Pulmonary artery endothelial cell (primary cell): ENCODE measurements around the gene PIWIL4. TPM values are rescaled to one million over a fixed set of nuclear protein-coding genes. Genes with fewer than 3 reads are reported as not detected.
"Not testable (repeated sequence)": the region's sequence is repeated elsewhere in the genome, so short reads cannot be mapped to it uniquely, and the experiment has no call there.

Source experiments
- DNase-seq: peaks from one replicate; pipeline ENCODE4 v3.0.0-alpha.2; 2011; ENCODE audit warnings: low read depth, low spot score
- total RNA-seq: library from RNA; depleted of rRNA; stranded (reverse); fragments of >200 nt; gene quantifications from 2 replicates; pipeline ENCODE4 v1.2.3, GENCODE V29; 2014

The PIWIL4 gene
- total RNA-seq, 1 donor from 2014 or later: 1.1 TPM

DNA sequence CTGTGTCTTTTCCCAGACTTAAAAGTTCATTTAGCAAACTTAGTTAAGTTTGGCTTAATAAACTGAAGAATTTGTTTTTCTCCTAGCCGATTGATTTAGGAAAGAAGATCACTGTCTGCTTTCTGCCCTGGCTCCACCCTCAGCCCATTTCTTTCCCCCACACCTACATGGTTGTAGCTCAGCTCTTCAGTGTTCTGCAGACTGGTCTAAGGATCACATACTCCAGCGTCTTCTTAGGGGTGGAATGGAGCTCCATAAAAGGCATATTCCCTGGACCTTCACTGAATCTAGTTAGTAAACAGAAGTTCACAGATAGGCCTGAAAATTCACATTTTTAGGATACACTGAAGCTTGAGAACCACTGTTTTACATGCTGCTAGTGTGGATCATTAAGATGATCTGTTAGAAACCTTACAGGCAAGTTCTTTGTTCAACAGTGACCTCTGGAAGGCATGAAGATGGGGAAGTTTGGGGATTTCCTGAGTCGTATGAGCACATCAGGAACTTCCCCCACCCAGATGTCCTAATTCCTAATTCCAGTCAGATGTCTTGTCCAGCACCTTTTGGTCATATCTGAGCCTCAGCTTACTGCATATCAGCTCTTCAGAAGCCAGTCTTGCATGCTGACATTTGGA is 16.8 kb downstream of the PIWIL4 start:
- DNase-seq: no peak

DNA sequence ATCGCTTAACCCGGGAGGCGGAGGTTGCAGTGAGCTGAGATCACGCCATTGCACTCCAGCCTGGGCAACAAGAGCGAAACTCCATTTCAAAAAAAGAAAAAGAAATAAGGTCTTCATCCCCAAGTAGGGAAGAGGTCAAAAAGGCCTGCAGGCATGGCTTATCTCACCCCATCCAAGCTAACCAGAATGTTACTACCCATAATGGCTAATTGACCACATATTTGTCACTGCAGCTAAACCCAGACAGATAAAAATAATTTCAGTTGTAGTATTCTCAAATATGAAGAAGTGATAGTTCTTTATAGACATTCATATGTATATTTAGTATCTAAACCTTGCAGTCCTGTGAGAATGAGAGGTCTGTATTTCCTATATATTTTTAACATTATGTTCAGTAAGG is 17.8 kb downstream of the PIWIL4 start:
- no peak for DNase-seq

DNA sequence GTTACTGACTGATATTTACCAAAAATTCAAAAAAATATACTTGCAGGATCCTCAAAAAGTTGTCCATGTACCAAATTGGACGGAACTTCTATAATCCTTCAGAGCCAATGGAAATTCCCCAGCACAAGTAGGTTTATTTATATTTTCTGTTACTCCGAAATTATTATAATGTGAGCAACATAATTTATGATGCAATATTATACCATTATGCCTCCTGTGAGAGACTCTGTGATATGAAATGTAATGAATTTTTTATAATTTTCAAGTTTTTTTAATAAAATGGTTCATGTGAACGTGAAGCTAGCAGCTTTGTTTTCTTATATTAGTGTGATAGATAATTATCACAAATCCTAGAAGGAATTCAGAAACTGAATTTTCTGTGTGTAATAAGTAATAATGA is 18.2 kb downstream of the PIWIL4 start:
- no peak for DNase-seq

DNA sequence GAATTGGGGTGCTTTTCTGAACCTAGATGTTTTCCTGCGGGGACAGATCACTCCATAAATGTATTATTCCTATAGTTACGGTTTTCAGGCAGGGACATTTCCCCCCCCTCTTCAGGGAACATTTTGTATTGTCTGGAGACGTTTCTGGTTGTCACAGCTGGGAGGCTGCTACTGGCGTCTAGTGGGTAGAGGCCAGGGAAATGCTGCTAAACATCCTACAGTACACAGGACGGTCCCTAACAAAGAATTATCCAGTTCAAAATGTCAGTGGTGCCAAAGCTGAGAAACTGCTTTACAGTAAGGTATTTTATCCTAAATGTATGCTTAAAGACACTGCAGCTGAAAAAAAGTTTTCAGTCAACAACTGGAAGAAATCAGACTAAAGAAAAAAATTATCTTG is 19.4 kb downstream of the PIWIL4 start:
- DNase-seq: no peak

DNA sequence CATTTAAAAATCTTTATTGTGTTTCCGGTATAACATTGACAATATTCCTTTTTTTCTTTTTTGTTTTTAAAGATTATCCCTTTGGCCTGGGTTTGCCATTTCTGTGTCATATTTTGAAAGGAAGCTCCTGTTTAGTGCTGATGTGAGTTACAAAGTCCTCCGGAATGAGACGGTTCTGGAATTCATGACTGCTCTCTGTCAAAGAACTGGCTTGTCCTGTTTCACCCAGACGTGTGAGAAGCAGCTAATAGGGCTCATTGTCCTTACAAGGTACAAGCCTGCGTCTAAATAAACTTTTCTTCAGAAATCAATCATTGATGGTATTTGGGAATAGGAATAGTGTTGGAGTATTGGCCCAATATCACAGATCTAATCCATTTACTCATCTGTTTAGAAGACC is 19.8 kb downstream of the PIWIL4 start:
- no peak for DNase-seq

DNA sequence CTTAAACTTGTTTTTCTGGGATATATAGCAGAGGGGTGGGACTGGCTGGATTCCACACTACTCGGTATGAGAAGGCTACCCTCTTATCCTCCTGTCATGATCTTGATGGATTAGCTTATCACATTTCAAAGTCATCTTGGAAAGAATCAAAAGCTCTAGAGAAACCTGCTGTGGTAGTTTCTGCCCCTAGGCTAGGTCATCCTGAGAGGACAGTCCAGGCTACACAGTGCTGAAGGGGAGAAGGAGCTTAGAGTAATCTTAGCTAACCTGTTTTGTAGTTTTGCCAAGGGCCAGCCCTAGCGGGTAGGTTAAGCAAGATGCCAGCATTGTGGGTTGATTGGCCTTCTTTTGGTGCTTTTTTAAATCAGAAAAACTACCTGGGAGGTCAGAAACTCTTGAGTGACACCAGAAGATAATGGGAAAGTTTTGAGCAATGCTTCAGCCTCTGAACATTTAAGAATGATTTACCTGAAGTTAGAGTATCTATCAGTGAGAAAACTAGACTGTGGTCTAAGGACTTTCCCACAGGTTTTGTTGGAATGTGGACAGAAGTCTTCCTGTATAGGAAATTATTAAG is 21.3 kb downstream of the PIWIL4 start:
- DNase-seq: no peak

DNA sequence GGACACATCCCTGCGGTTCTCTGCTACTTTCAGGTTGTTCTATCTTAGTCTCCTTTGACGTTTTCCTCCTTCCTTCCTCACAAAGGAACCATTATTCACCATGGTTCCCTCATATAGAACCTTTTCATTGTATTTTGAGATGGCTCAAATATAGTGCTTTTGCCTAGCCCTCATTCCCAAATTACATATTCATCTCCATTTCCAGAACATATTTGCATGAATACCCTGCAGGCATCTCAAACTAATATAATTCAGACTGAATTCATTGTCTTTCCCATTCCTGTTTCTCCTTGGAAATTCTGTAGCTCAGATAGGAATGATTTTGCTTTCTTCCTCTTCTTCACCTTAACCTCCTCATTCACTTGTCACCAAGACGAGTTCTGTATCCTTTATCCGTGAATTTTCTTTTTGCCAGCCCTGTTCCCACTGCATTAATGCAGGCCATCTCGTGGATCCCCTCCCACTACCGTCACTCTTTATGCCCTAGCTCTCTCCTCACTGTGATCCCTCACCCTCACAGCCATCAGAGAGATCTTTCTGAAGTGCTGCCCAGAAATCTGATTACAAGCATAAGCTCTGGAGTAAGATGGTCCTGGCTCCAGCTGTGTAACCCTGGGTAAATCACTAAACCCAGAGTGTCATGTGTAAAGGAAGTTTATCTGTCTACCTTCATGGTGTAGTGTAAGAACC is 23.3 kb downstream of the PIWIL4 start:
- no peak for DNase-seq

DNA sequence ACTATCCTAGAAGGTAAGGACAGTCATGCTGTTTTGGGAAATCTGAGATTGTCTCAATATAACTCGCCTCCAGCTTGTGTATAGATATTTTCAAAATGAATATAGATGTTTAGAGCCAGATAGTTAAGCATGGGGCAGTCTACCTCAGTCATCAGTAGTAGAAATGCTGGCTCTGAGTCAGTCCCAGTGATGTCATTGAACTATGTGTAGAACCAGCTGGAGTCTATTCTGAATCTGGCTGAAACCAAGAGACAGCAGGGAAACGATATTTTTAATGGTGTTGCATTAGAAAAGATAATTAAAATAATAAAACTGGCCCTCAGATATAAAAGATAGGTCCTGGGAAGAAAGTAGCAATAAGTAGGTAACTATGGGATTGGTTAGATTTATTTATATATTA is 25.9 kb downstream of the PIWIL4 start:
- no peak for DNase-seq

DNA sequence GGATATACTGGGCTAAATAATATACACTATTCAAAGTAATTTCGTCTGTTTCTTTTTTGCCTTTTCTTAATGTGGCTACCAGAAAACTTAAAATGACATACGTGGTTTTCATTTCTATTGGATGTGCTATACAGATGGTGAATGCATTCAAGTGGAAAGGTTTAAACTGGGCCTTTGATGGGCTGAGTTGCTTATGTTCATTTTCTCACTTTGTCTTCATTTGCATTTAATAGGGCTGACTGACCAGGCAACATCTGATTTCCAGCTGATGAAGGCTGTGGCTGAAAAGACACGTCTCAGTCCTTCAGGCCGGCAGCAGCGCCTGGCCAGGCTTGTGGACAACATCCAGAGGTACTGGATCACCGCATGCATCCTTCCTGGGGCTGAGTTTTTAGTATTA is 27.9 kb downstream of the PIWIL4 start:
- DNase-seq: no peak

DNA sequence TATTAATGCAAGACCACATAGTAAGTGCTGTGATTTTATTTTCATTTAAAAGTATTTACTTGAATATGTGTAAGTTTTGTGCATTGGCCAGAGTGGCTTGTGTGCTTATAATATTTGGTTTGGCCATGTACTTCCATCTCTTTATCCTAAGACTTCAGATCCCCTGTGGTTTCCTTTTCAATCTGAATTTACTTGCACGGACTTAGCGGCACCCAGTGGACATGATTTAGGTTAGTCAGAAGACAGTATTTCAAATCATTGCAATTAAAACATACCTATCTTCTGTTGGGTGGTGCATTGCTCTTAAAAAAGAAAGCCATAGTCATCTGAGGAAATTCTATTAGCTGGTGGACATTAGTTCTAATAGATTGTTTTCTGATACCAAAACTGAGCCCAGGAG is 30.7 kb downstream of the PIWIL4 start:
- no peak for DNase-seq

DNA sequence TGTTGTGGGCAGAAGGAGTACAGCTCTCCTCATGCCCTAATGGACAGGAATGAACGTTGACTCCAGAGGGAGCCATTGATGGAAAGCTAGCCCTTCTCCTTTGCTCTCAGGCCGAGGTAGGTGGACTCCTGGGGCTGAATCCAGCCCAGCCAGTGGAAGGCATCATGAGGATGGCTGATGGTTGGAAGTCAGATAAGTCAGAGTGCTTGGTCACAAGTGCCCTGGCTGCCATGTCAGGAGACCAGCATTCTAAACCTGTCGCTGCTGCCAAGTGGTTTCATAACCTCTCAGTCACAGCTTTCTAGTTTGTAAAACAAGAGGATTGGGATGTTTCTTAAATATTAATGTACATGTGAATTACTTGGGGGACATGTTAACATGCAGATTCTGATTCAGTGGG is 32.3 kb downstream of the PIWIL4 start:
- DNase-seq: no peak

DNA sequence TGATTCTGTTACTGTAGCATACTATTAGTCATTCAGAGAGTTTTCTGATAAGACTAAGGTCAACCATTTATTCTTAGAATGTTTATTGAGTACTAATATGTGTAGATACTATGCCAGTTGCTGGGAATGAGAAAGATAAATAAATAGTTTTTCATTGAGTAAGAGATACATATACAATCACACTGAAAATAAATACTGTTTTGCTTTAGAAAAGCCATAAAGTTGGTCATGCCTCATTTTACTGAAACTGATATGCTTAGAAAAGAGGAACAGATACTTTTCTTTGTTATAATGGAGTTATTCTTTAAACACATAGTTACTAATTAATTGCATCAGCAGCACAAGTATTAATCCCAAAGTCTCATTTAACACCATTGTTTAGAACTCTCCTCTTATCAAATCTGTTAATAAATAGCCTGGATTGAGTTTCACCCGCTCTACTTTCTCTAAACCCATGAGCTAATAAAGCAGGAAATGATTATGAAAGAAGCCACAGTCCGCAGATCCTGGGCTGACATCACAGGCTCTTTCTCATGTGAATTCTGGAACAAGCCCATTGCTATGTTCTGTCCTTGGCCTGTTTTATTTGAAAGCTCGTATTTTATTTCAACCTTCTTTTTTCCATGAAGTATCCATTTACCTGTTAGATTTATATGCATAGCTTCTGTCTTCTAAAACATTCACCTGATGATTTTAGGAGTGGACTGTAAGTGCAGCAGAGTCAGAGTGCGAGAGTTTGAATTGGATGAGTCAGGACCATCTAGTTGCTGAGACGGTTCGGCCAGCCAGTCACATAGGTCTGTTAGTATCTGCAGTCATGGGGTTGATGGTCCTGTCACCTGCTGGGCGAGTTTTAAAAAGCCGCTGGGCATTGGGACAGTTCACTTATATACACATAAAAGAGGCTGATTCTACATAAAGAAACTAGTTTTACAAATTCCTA is 35.5 kb downstream of the PIWIL4 start:
- peak; percentile 43 for DNase-seq

DNA sequence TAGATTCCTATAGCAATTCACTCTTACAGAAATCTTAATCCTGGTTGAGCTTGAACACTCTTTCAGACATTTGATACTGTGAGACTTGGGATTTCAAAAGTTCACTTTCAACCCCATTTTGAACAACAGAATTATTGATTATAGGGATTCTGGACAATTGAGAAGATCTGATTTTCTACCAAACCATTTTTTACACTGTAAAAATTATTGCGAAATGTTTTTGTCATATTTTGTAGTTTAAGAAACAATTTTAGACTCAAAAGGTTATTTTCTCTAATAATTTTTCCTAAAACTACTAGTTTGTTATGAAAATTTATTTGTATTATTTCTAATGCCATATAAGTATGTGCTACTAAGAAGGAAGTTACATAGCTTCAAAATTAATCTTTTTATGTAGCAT is 36.4 kb downstream of the PIWIL4 start:
- no peak for DNase-seq

DNA sequence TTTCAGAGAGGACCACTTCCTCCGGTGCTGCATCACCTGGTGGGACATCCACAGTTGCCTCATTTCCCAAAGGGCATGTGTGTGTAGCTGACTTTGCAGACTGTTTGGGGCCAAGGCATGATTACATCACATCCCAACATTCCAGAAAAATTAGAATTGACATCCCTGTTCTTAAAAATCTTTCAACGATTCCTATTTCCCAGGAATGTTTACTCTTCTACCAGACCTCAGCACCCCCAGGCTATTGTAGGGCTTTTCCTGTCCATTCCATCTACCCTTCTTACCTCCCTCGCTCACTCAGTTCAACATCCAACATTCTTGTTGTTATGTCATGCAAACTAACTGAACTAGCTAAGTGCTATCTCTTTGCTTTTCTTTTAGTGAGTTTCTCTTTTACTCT is 37.3 kb downstream of the PIWIL4 start:
- DNase-seq: no peak

DNA sequence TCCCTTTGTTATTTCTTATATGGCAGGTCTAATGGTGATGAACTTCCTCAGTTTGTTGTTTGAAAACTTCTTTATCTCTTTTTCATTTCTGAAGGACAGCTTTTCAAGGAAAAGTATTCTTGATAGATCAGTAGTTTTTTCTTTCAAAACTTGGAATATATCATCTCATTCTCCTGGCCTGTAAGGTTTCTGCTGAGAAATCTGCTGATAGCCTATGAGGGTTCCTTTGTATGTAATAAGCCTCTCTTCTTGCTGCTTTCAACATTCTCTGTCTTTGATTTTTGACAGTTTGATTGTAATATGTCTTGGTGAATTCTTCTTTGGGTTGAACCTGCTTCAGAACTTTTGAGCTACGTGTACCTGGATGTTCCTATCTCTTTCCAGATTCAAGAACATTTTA is 46.0 kb downstream of the PIWIL4 start:
- no peak for DNase-seq

DNA sequence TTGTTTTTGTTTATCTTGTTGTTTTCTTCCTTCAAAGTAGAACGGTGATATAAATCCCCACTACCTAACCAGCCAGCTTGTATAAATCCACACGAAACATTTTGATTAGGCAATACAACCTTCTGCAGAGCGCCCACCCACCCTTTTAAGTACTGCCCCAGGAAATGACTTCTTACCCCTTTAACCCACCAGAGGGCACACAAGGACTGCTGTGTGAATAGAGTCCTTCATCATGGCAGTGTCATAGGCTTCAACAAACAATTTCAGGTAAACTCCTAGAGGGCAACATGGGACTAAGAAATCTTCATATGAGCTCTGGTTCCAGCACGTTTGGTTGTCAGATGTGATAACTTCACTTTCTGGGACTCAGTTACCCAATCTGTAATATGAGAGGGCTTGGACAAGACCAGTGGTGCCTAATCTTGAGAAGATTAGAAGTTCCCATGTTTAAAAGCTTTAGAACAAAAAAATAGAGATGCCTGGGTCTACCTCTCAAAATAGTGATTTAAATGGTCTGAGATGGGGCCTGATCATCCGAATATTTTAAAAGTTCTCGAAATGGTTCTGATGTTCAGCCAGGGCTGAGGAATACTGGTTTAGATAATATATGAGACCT is 56.1 kb downstream of the PIWIL4 start:
- peak; percentile 60 for DNase-seq

DNA sequence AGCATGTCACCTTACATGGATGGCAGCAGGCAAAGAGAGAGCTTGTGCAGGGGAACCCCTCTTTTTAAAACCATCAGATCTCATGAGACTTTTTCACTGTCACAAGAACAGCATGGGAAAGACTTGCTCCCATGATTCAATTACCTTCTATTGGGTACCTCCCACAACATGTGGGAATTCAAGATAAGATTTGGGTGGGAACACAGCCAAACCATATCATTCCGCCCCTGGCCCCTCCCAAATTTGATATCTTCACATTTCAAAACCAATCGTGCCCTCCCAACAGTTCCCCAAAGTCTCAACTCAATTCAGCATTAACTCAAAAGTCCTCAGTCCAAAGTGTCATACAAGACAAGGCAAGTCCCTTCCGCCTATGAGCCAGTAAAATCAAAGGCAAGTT is 58.3 kb downstream of the PIWIL4 start:
- DNase-seq: not testable (repeated sequence)

DNA sequence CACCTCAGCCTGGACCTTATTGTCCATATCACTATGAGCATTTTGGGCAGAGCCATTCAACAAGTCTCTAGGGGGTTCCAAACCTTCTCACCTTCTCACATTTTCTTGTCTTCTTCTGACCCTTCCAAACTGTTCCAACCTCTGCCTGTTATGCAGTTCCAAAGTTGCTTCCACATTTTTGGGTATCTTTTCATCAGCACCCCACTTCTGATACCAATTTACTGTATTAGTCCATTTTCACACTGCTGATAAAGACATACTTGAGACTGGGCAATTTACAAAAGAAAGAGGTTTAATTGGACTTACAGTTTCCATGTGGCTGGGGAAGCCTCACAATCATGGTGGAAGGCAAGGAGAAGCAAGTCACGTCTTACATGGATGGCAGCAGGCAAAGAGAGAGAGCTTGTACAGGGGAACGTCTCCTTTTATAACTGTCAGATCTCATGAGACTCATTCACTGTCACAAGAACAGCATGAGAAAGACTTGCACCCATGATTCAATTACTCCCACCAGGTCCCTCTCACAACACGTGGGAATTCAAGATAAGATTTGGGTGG is 59.9 kb downstream of the PIWIL4 start:
- DNase-seq: not testable (repeated sequence)

DNA sequence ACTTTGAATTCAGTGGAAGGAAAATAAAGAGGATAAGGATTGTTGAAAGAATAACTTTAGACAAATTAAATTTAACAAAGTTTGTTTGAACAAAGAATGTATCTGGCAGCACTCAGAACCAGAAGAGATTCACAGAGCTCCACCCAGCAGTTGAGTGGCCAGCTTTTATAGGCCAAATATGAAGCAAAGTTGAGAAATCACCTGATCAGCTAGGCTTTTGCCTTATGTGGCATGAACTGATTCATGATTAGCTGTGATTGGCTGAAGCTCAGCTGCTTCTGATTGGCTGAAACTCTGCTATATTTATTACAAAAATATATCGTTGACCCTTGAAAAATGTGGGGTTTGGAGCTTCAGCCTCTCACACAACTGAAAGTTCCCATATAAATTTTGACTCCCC is 62.6 kb downstream of the PIWIL4 start:
- DNase-seq: no peak

DNA sequence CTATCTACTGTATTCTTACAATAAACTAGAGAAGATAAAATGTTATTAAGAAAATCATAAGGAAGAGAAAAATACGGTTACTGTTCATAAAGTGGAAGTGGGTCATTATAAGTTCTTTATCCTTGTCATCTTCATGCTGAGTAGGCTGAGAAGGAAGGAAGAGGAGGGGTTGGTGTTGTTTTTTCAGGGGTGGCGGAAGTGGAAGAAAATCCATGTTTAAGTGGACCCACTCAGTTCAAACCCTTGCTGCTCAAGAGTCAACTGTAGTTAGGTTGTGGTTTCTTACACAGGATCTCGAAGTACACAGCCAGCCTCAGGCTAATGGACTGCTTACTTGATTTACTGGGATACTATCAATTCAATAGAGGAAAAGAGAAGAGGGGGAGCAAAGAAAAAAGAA is 63.1 kb downstream of the PIWIL4 start:
- DNase-seq: no peak

DNA sequence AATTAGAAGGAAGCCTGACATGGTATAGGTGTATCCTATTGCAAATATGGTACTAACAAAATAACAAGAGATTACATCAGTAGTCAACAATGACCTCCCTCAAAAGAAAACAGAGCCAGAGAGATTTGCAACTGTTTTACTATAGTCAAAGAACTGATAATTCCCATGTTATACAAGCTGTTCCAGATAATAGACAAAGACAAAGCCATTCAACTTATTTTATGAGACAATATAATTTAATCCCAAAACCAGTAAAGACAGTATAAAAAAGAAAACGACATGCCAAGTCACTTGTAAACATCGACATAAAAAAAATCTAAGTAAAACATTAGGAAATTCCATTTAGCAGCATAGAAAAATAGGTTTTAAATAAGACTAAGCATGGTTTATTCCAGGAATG is 65.2 kb downstream of the PIWIL4 start:
- DNase-seq: no peak
